Heart left ventricle (tissue), 16 donors: Measurements from ENCODE around the gene ACP4. TPM values are rescaled to one million over a fixed set of nuclear protein-coding genes. Genes with fewer than 3 reads are reported as not detected.

Experiments
- ATAC-seq, 4 donors: fragments of 200-7000 bp; cut with Tn5 transposase; one replicate each; pipeline ENCODE4 v1.9.1; 2020 to 2022; ENCODE audit warnings: moderate library complexity in 4 of 4, mild to moderate bottlenecking in 3 of 4, moderate number of reproducible peaks in 1 of 4
- DNase-seq, 5 donors: peaks; one replicate each; pipeline ENCODE4 v3.0.0-alpha.2; 2020
- H3K27ac ChIP-seq, 12 donors: fragments of 200-600 bp; sonication (generic) in 4 of 12; one replicate each; pipeline versions ENCODE4 v1.5.0 to v1.8.0; 2016 to 2022; ENCODE audit warnings: mild to moderate bottlenecking in 2 of 12
- H3K27me3 ChIP-seq, 9 donors: fragments of 200-600 bp; sonication (generic) in 2 of 9; one replicate each; pipeline versions ENCODE4 v1.5.1 to v1.8.0; 2016 to 2022; ENCODE audit warnings: mild to moderate bottlenecking in 3 of 9
- H3K36me3 ChIP-seq, 9 donors: fragments of 200-600 bp; sonication (generic) in 2 of 9; one replicate each; pipeline versions ENCODE4 v1.5.0 to v1.8.0; 2018 to 2022; ENCODE audit warnings: mild to moderate bottlenecking in 2 of 9
- H3K4me1 ChIP-seq, 12 donors: fragments of 200-600 bp; sonication (generic) in 4 of 12; one replicate each; pipeline versions ENCODE4 v1.5.0 to v1.8.0; 2016 to 2022; ENCODE audit warnings: mild to moderate bottlenecking in 3 of 12
- H3K4me3 ChIP-seq, 12 donors: fragments of 200-600 bp; sonication (generic) in 4 of 12; one replicate each; pipeline versions ENCODE4 v1.5.0 to v1.8.0; 2017 to 2022; ENCODE audit warnings: mild to moderate bottlenecking in 9 of 12, moderate library complexity in 4 of 12
- H3K9me3 ChIP-seq, 12 donors: fragments of 200-600 bp; sonication (generic) in 4 of 12; one replicate each; pipeline versions ENCODE4 v1.5.0 to v1.8.0; 2016 to 2022; ENCODE audit warnings: mild to moderate bottlenecking in 1 of 12
- CTCF ChIP-seq, 12 donors: fragments of 200-600 bp; sonication (generic) in 4 of 12; IDR thresholded peaks; one replicate each; pipeline versions ENCODE4 v1.5.0 to v1.8.0; 2018 to 2022; ENCODE audit warnings: antibody characterized with exemption in 12 of 12, mild to moderate bottlenecking in 5 of 12
- POLR2A ChIP-seq, 2 donors: fragments of 450-650 bp; IDR thresholded peaks; one replicate each; pipeline ENCODE4 v1.6.1; 2017; ENCODE audit warnings: antibody characterized with exemption in 2 of 2, mild to moderate bottlenecking in 2 of 2, moderate library complexity in 2 of 2
- WGBS, 4 donors: extraction: QIAGEN DNeasy Blood & Tissue Kit in 2 of 4; methylation state at CpG; one replicate each; pipeline versions ENCODE4 v1.1.5 to v1.1.7; 2013 to 2018; 5-methylcytosine and 5-hydroxymethylcytosine counted together
- intact Hi-C, 10 donors: fragments of 100-400 bp; cut with DNase I; formaldehyde crosslinking; loops; one replicate each; pipeline versions ENCODE4 v1.11.1 to v1.14.2; 2022
- polyA plus RNA-seq, 2 donors: library from polyadenylated mRNA; stranded (reverse); fragments of 200-250 nt; gene quantifications; one replicate each; pipeline ENCODE4 v1.2.3, GENCODE V29; 2013
- total RNA-seq, 9 donors: library from RNA; depleted of rRNA in 2 of 9; stranded (reverse); fragments of >200 nt in 2 of 9; fragmentation: NEBNext Ultra II Directional in 3 of 9; extraction: Animal tissue kit (Norgen Biotek cat#: 25700) in 3 of 9; gene quantifications; one replicate each; pipeline versions ENCODE4 v1.1.0 to v1.2.4, GENCODE V29; 2016 to 2023
- donor health status: ischemic (EF 13 %, LVEDD 7.1; RV severe dilation, severe dysfunction).
- donor health status: healthy with polysubstance abuse.
- donor health status: DM: no; HTN: yes; CAD: no.
- donor health status: DM: no; HTN: no; CAD: no.
- donor health status: ischemic (EF 25% LVEDD 6.9; RV normal size, moderate dysfunction).
- donor health status: ischemic (EF 25% LVEDD 5.7; RV mildly dilated, moderate dysfunction).
- donor health status: healthy.
- donor health status: DM: yes; HTN: yes; CAD: no.
- donor health status: ischemic (EF 35%, LVEDD 5.7; RV mildly dilated, moderate dysfunction).
- donor health status: nonischemic (EF 11% LVEDD 7.7; RV severe dilation, severe dysfunction).
- donor health status: DM: yes; HTN: yes; CAD: no.
- donor health status: PGD.
- donor health status: ischemic (EF 29% LVEDD 5.4; RV normal size, mild dysfunction).
- donor health status: nonischemic (EF 23%, LVEDD 6.1; RV moderate dilation, normal function).

The ACP4 gene
- total and polyA plus RNA-seq, 11 donors: not detected

DNA sequence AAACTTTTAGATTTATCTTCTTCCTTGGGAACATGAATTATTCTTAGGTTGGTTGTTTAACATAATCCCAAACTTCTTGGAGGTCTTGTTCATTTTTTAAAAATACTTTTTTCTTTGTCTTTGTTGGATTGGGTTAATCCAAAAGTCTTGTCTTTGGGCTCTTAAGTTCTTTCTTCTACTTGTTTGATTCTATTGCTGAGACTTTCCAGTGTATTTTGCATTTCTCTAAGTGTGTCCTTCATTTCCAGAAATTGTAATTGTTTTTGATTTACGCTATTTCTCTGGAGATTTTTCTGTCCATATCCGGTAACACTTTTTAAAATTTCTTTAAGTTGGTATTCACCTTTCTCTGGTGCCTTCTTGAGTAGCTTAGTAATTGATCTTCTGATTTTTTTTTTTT, 53.0 kb downstream of the ACP4 start:
- Histone ChIP-seq H3K36me3 (no peaks in the 10 kb centered on the region), H3K4me1 (no peaks in the 10 kb centered on the region), H3K4me3 (no peak overlapping the region), H3K27me3 (peaks cover 0 to 5% (median 0%) of the 10 kb centered on the region in 9 donors), H3K9me3 (peaks cover 0 to 28% (median 4%) of the 10 kb centered on the region in 12 donors), H3K27ac (no peak overlapping the region)
- ATAC-seq: no peak
- no peak for DNase-seq
- 91 to 96% (median 95%) methylated on average over 2 of the region's 2 CpGs for WGBS, 4 donors
- intact Hi-C loops: no loop called here
- no peak for TF ChIP-seq POLR2A (IDR thresholded peaks at IDR 0.05)
- no peak for TF ChIP-seq CTCF (IDR thresholded peaks at IDR 0.05)

DNA sequence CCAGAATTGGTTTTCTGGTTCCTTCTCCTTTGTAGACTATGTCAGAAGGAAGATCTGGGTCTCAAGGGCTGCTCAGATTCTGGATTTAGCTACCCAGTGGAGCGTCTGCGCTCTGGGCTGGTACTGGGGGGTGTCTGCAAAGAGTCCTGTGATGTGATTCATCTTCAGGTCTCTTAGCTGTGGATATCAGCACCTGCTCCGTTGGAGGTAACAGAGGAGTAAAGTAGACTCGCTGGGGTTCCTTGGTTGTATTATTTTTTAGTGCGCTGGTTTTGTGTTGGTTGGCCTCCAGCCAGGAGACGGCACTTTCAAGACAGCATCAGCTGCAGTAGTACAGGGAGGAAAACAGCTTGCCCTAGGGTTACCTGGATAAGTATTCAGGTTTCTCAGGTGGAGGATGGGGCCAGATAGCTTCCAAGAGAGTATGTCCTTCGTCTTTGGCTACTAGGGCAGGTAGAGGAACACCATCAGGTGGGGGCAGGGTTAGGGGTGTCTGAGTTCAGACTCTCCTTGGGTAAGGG, 53.5 kb downstream of the ACP4 start:
- DNase-seq (no peak), ATAC-seq (no peak)
- peaks cover 0 to 10% (median 0%) of the 10 kb centered on the region in 9 donors for H3K27me3 ChIP-seq
- H3K4me1 ChIP-seq: no peaks in the 10 kb centered on the region
- no peak overlapping the region for H3K4me3 ChIP-seq
- peaks cover 0 to 28% (median 4%) of the 10 kb centered on the region in 12 donors for H3K9me3 ChIP-seq
- H3K36me3 ChIP-seq: no peaks in the 10 kb centered on the region
- no peak overlapping the region for H3K27ac ChIP-seq
- TF ChIP-seq CTCF (IDR thresholded peaks at IDR 0.05): no peak
- intact Hi-C loops: no loop called here
- WGBS, 4 donors: 69 to 78% (median 75%) methylated on average over 7 of the region's 7 CpGs

DNA sequence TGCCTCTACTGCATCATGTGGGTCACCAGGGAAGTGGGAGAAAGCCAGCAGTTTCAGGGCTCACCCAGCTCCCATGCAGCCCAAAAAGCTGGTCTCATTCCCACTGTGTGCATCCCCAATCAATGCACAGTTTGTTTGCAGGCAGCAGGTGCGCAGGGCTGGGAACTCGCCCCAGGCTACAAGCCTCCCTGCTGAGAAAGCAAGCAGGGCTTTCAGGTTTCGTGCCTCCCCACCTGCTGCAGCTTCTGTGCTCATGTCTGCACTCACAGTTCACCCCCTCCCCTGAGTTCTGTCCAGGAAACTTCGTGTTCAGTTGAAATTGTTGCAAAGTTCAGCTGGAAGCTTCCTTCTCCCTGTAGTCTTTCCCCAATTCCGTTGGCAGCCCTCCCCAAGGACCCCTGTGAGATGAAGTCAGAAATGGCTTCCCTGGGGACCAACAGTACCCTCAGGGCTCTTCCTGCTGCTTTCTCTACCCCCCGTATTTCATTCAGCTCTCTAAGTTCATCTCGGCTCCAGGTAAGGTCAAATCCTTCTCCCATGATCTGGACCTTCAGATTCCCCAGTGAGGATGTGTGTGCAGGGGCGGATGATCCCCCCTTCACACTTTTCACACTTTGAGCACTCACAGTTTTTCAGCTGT, 54.2 kb downstream of the ACP4 start:
- no peak for ATAC-seq
- H3K9me3 ChIP-seq: peaks cover 0 to 28% (median 4%) of the 10 kb centered on the region in 12 donors
- H3K4me1 ChIP-seq: no peaks in the 10 kb centered on the region
- no peak for DNase-seq
- intact Hi-C loops: no loop called here
- no peak overlapping the region for H3K27ac ChIP-seq
- H3K4me3 ChIP-seq: no peak overlapping the region
- no peaks in the 10 kb centered on the region for H3K36me3 ChIP-seq
- TF ChIP-seq POLR2A (IDR thresholded peaks at IDR 0.05) (no peak), CTCF (IDR thresholded peaks at IDR 0.05) (no peak)
- WGBS, 4 donors: 56 to 64% (median 61%) methylated on average over 8 of the region's 8 CpGs
- H3K27me3 ChIP-seq: peaks cover 0 to 14% (median 0%) of the 10 kb centered on the region in 9 donors

Other genes with a start within 250 kb of the ACP4 start
- gene LRRC4B, start 222.0 kb upstream of the ACP4 start, total RNA-seq: 1 to 10 TPM in 4 of 9 donors, under 1 TPM in 5; 0.35 to 2.4 (median 0.87) TPM
- gene LRRC4B, start 222.0 kb upstream of the ACP4 start, polyA plus RNA-seq: 1 to 10 TPM in 1 of 2 donors, under 1 TPM in 1; 0.97 to 1.0 TPM
- under 1 TPM in 4 of 9 donors, not detected in 5; 0.17 to 0.75 (median 0.25) TPM for gene SYT3, start 150.5 kb upstream of the ACP4 start, total RNA-seq
- under 1 TPM in 1 of 2 donors, not detected in 1; 0.06 TPM for gene SYT3, start 150.5 kb upstream of the ACP4 start, polyA plus RNA-seq
- gene C19orf81, start 141.0 kb upstream of the ACP4 start, total RNA-seq: 1 to 10 TPM in 5 of 9 donors, under 1 TPM in 2, not detected in 2; 0.65 to 3.6 (median 1.7) TPM
- gene C19orf81, start 141.0 kb upstream of the ACP4 start, polyA plus RNA-seq: not detected
- gene SHANK1, start 70.6 kb upstream of the ACP4 start, total RNA-seq: 1 to 10 TPM in 1 of 9 donors, under 1 TPM in 7, not detected in 1; 0.28 to 2.1 (median 0.49) TPM
- under 1 TPM; 0.03 to 0.23 TPM for gene SHANK1, start 70.6 kb upstream of the ACP4 start, polyA plus RNA-seq
- 10 to 100 TPM in 1 of 9 donors, 1 to 10 TPM in 8; 2.4 to 16.6 (median 4.2) TPM for gene CLEC11A, start 67.1 kb upstream of the ACP4 start, total RNA-seq
- 1 to 10 TPM; 2.4 to 7.2 TPM for gene CLEC11A, start 67.1 kb upstream of the ACP4 start, polyA plus RNA-seq
- not detected for gene GPR32, start 20.0 kb upstream of the ACP4 start, total RNA-seq
- not detected for gene GPR32, start 20.0 kb upstream of the ACP4 start, polyA plus RNA-seq
- gene KLK1, start 33.4 kb downstream of the ACP4 start, total RNA-seq: 1 to 10 TPM in 1 of 9 donors, under 1 TPM in 3, not detected in 5; 0.53 to 1.4 (median 0.74) TPM
- gene KLK1, start 33.4 kb downstream of the ACP4 start, polyA plus RNA-seq: under 1 TPM; 0.50 to 0.51 TPM
- not detected for gene KLK15, start 43.2 kb downstream of the ACP4 start, total RNA-seq
- not detected for gene KLK15, start 43.2 kb downstream of the ACP4 start, polyA plus RNA-seq
- not detected for gene KLK3, start 64.5 kb downstream of the ACP4 start, total RNA-seq
- not detected for gene KLK3, start 64.5 kb downstream of the ACP4 start, polyA plus RNA-seq
- not detected for gene KLK2, start 83.0 kb downstream of the ACP4 start, total RNA-seq
- gene KLK2, start 83.0 kb downstream of the ACP4 start, polyA plus RNA-seq: not detected
- gene KLK4, start 121.0 kb downstream of the ACP4 start, total RNA-seq: not detected
- not detected for gene KLK4, start 121.0 kb downstream of the ACP4 start, polyA plus RNA-seq
- 1 to 10 TPM in 1 of 9 donors, not detected in 8; 5.4 TPM for gene KLK5, start 162.6 kb downstream of the ACP4 start, total RNA-seq
- gene KLK5, start 162.6 kb downstream of the ACP4 start, polyA plus RNA-seq: not detected
- gene KLK6, start 179.2 kb downstream of the ACP4 start, total RNA-seq: not detected
- gene KLK6, start 179.2 kb downstream of the ACP4 start, polyA plus RNA-seq: not detected
- 1 to 10 TPM in 1 of 9 donors, not detected in 8; 4.1 TPM for gene KLK7, start 193.5 kb downstream of the ACP4 start, total RNA-seq
- not detected for gene KLK7, start 193.5 kb downstream of the ACP4 start, polyA plus RNA-seq
- 1 to 10 TPM in 1 of 9 donors, not detected in 8; 1.9 TPM for gene KLK8, start 211.2 kb downstream of the ACP4 start, total RNA-seq
- not detected for gene KLK8, start 211.2 kb downstream of the ACP4 start, polyA plus RNA-seq
- 1 to 10 TPM in 1 of 9 donors, under 1 TPM in 4, not detected in 4; 0.12 to 4.0 (median 0.37) TPM for gene KLK10, start 229.3 kb downstream of the ACP4 start, total RNA-seq
- gene KLK10, start 229.3 kb downstream of the ACP4 start, polyA plus RNA-seq: under 1 TPM in 1 of 2 donors, not detected in 1; 0.33 TPM
- gene KLK11, start 236.2 kb downstream of the ACP4 start, total RNA-seq: 10 to 100 TPM in 1 of 9 donors, under 1 TPM in 1, not detected in 7; 0.32 to 19.1 TPM
- under 1 TPM; 0.35 to 0.42 TPM for gene KLK11, start 236.2 kb downstream of the ACP4 start, polyA plus RNA-seq
- not detected for gene KLK12, start 244.6 kb downstream of the ACP4 start, total RNA-seq
- not detected for gene KLK12, start 244.6 kb downstream of the ACP4 start, polyA plus RNA-seq